ENCODE measurements around the gene GUCY1B1. TPM values are rescaled to one million over a fixed set of nuclear protein-coding genes. Genes with fewer than 3 reads are reported as not detected.

The GUCY1B1 gene
- polyA plus RNA-seq, 1 donor (not counting 4 experiments of a cell fraction or from before 2014, with no cell fraction given): 0.05 TPM

- no peaks in the 10 kb centered on the region for H3K79me2 ChIP-seq (ENCODE audit: control insufficient read depth, insufficient read depth, low read length)
- DNase-seq (ENCODE audit: low read depth, low spot score) (no peak), FAIRE-seq (no peak)
- no peaks in the 10 kb centered on the region for H3K36me3 ChIP-seq (ENCODE audit: control insufficient read depth in 2 of 2, extremely low read depth in 1 of 2, insufficient read depth in 2 of 2, low read length in 2 of 2)
- H4K20me1 ChIP-seq (ENCODE audit: control insufficient read depth, extremely low read depth, insufficient read depth, low read length): no peaks in the 10 kb centered on the region
- TF ChIP-seq CTCF (optimal IDR thresholded peaks at IDR 0.05 in 1 of 3, IDR thresholded peaks at IDR 0.05 in 1 of 3, conservative IDR thresholded peaks at IDR 0.05 in 1 of 3; ENCODE audit: extremely low read depth in 1 of 3, insufficient read depth in 2 of 3, low read length in 3 of 3): no peak
- TF ChIP-seq EZH2 (IDR thresholded peaks at IDR 0.05; ENCODE audit: low read length): no peak
- no peaks in the 10 kb centered on the region for H3K9me1 ChIP-seq (ENCODE audit: control insufficient read depth, extremely low read depth, insufficient read depth, low read length)
- no peaks in the 10 kb centered on the region for H3K9me3 ChIP-seq (ENCODE audit: control insufficient read depth, low read depth, low read length)
- no peaks in the 10 kb centered on the region for H3K4me1 ChIP-seq (ENCODE audit: control insufficient read depth, extremely low read depth, insufficient read depth, low read length)
- no peak overlapping the region for H3K4me2 ChIP-seq (ENCODE audit: control insufficient read depth, extremely low read depth, insufficient read depth, low read depth, low read length)
- no peak overlapping the region for H2AFZ ChIP-seq (ENCODE audit: control insufficient read depth, low read length)
- no peak overlapping the region for H3K27ac ChIP-seq (ENCODE audit: control insufficient read depth, insufficient read depth, low read length)
- H3K27me3 ChIP-seq (ENCODE audit: control insufficient read depth, extremely low read depth, insufficient read depth, low read length): no peaks in the 10 kb centered on the region
- H3K9ac ChIP-seq (ENCODE audit: control insufficient read depth, extremely low read depth, insufficient read depth, low read length): no peak overlapping the region
- no peak overlapping the region for H3K4me3 ChIP-seq (ENCODE audit: control insufficient read depth in 2 of 3, extremely low read depth in 1 of 3, insufficient read depth in 2 of 3, low read depth in 1 of 3, low read length in 3 of 3)
- dilution Hi-C loops (cut with MboI; ENCODE audit: extremely low pct_ligation_motif_present, low sequenced_read_pairs): no loop called here
Measured at GRCh38 chr4:155781249-155781831, 22.5 kb downstream of the GUCY1B1 start.

- Histone ChIP-seq H3K27ac (ENCODE audit: control insufficient read depth, insufficient read depth, low read length) (no peak overlapping the region), H3K79me2 (ENCODE audit: control insufficient read depth, insufficient read depth, low read length) (no peaks in the 10 kb centered on the region), H3K9me1 (ENCODE audit: control insufficient read depth, extremely low read depth, insufficient read depth, low read length) (no peaks in the 10 kb centered on the region), H3K4me2 (ENCODE audit: control insufficient read depth, extremely low read depth, insufficient read depth, low read depth, low read length) (no peak overlapping the region), H3K9me3 (ENCODE audit: control insufficient read depth, low read depth, low read length) (no peaks in the 10 kb centered on the region), H4K20me1 (ENCODE audit: control insufficient read depth, extremely low read depth, insufficient read depth, low read length) (no peaks in the 10 kb centered on the region), H2AFZ (ENCODE audit: control insufficient read depth, low read length) (no peak overlapping the region), H3K4me1 (ENCODE audit: control insufficient read depth, extremely low read depth, insufficient read depth, low read length) (no peaks in the 10 kb centered on the region), H3K4me3 (ENCODE audit: control insufficient read depth in 2 of 3, extremely low read depth in 1 of 3, insufficient read depth in 2 of 3, low read depth in 1 of 3, low read length in 3 of 3) (no peak overlapping the region), H3K9ac (ENCODE audit: control insufficient read depth, extremely low read depth, insufficient read depth, low read length) (no peak overlapping the region), H3K36me3 (ENCODE audit: control insufficient read depth in 2 of 2, extremely low read depth in 1 of 2, insufficient read depth in 2 of 2, low read length in 2 of 2) (no peaks in the 10 kb centered on the region), H3K27me3 (ENCODE audit: control insufficient read depth, extremely low read depth, insufficient read depth, low read length) (no peaks in the 10 kb centered on the region)
- TF ChIP-seq EZH2 (IDR thresholded peaks at IDR 0.05; ENCODE audit: low read length) (no peak), CTCF (optimal IDR thresholded peaks at IDR 0.05 in 1 of 3, IDR thresholded peaks at IDR 0.05 in 1 of 3, conservative IDR thresholded peaks at IDR 0.05 in 1 of 3; ENCODE audit: extremely low read depth in 1 of 3, insufficient read depth in 2 of 3, low read length in 3 of 3) (no peak)
- DNase-seq (ENCODE audit: low read depth, low spot score) (no peak), FAIRE-seq (no peak)
- dilution Hi-C loops (cut with MboI; ENCODE audit: extremely low pct_ligation_motif_present, low sequenced_read_pairs): no loop called here
Measured at GRCh38 chr4:155784637-155785036, 25.8 kb downstream of the GUCY1B1 start.
